Activated CD4-positive, alpha-beta T cell treated with anti-CD3 and anti-CD28 coated beads, Interleukin-2, amount 50 U/mL, for 16 hours (primary cell): Measurements from ENCODE around the gene TRERF1.
"Not testable (repeated sequence)": the region's sequence is repeated elsewhere in the genome, so short reads cannot be mapped to it uniquely, and the experiment has no call there.

Experiments used
- DNase-seq: peaks from one replicate; pipeline ENCODE4 v3.0.0-alpha.2; 2020

The TRERF1 gene

GRCh38 chr6:42236682-42237473 is 214.8 kb downstream of the TRERF1 start:
- DNase-seq, result no peak

- no peak for DNase-seq
These were observed 215.7 kb downstream of the TRERF1 start for GRCh38 chr6:42236030-42236429.

GRCh38 chr6:42232035-42232434 is 219.7 kb downstream of the TRERF1 start:
- DNase-seq, result no peak

- DNase-seq, result no peak
These were observed 221.1 kb downstream of the TRERF1 start for GRCh38 chr6:42230345-42231321.

- no peak for DNase-seq
These were observed 222.1 kb downstream of the TRERF1 start for GRCh38 chr6:42229506-42230119.

- no peak for DNase-seq
These were observed 223.4 kb downstream of the TRERF1 start for GRCh38 chr6:42228305-42228704.

GRCh38 chr6:42227173-42227850 is 224.4 kb downstream of the TRERF1 start:
- no peak for DNase-seq

- no peak for DNase-seq
These were observed 225.0 kb downstream of the TRERF1 start for GRCh38 chr6:42226645-42227143.

GRCh38 chr6:42226161-42226611 is 225.5 kb downstream of the TRERF1 start:
- no peak for DNase-seq

GRCh38 chr6:42225419-42225818 is 226.3 kb downstream of the TRERF1 start:
- no peak for DNase-seq

- no peak for DNase-seq
These were observed 226.7 kb downstream of the TRERF1 start for GRCh38 chr6:42225029-42225339.

GRCh38 chr6:42224222-42225028 is 227.3 kb downstream of the TRERF1 start:
- DNase-seq, result peak; percentile 92

GRCh38 chr6:42222448-42222847 is 229.3 kb downstream of the TRERF1 start:
- no peak for DNase-seq

GRCh38 chr6:42221546-42221945 is 230.2 kb downstream of the TRERF1 start:
- no peak for DNase-seq

- DNase-seq, result no peak
These were observed 230.9 kb downstream of the TRERF1 start for GRCh38 chr6:42220807-42221206.

GRCh38 chr6:42217519-42218367 is 234.0 kb downstream of the TRERF1 start, which contains the start of gene MRPS10:
TSS of gene MRPS10 (minus strand) at chr6:42217861. CDS start at chr6:42217849, 12 bp downstream.
- DNase-seq, result peak; percentile 96

GRCh38 chr6:42217157-42217518 is 234.6 kb downstream of the TRERF1 start:
- DNase-seq, result no peak

- DNase-seq, result not testable (repeated sequence)
These were observed 235.2 kb downstream of the TRERF1 start for GRCh38 chr6:42216495-42216894.

- no peak for DNase-seq
These were observed 239.3 kb downstream of the TRERF1 start for GRCh38 chr6:42212442-42212841.

GRCh38 chr6:42211726-42212125 is 240.0 kb downstream of the TRERF1 start:
- DNase-seq, result no peak

- DNase-seq, result no peak
These were observed 241.2 kb downstream of the TRERF1 start for GRCh38 chr6:42210551-42210950.
